Erythroblast (primary cell): ENCODE results near the gene TSNAX.

Experiments used
- GATA1 ChIP-seq: IDR thresholded peaks from 2 replicates; pipeline ENCODE4 v1.6.1; 2011; ENCODE audit warnings: low read depth, mild to moderate bottlenecking, control low read depth, low read length, moderate library complexity
- POLR2A ChIP-seq: IDR thresholded peaks from 2 replicates; pipeline ENCODE4 v1.6.1; 2011; ENCODE audit warnings: mild to moderate bottlenecking, low read length

GRCh38 chr1:231515748-231516147 lies 12.7 kb upstream of the TSNAX start:
- TF ChIP-seq POLR2A (no peak), GATA1 (no peak)
